Measurements from ENCODE around the gene LRRC41.

Gene LRRC41

GRCh38 chr1:46288485-46289133 is 14.8 kb downstream of the LRRC41 start:
- no peak for DNase-seq

GRCh38 chr1:46285730-46286477 is 17.5 kb downstream of the LRRC41 start:
- DNase-seq = no peak

GRCh38 chr1:46284597-46285564 is 18.5 kb downstream of the LRRC41 start:
- DNase-seq = no peak

GRCh38 chr1:46284058-46284457 is 19.4 kb downstream of the LRRC41 start:
- no peak for DNase-seq

- no peak for DNase-seq
Measured at GRCh38 chr1:46281021-46281420, 22.4 kb downstream of the LRRC41 start.

- no peak for DNase-seq
Measured at GRCh38 chr1:46280092-46280491, 23.3 kb downstream of the LRRC41 start.

GRCh38 chr1:46278807-46279206 is 24.6 kb downstream of the LRRC41 start:
- DNase-seq = no peak

GRCh38 chr1:46277658-46278373 is 25.6 kb downstream of the LRRC41 start:
- no peak for DNase-seq

GRCh38 chr1:46275030-46275337 is 28.4 kb downstream of the LRRC41 start:
- no peak for DNase-seq

- DNase-seq = no peak
Measured at GRCh38 chr1:46274225-46275029, 29.0 kb downstream of the LRRC41 start.

GRCh38 chr1:46268578-46268977 is 34.8 kb downstream of the LRRC41 start:
- no peak for DNase-seq

GRCh38 chr1:46263146-46263545 is 40.3 kb downstream of the LRRC41 start:
- no peak for DNase-seq

GRCh38 chr1:46262508-46262907 is 40.9 kb downstream of the LRRC41 start:
- no peak for DNase-seq

- DNase-seq = no peak
Measured at GRCh38 chr1:46256523-46256922, 46.9 kb downstream of the LRRC41 start.

GRCh38 chr1:46254668-46255067 is 48.7 kb downstream of the LRRC41 start:
- no peak for DNase-seq

GRCh38 chr1:46248122-46248920 is 55.1 kb downstream of the LRRC41 start:
- DNase-seq = peak in 3 of 56 donors; percentile 2 to 7 (median 5)

- peak in 55 of 56 donors; percentile 37 to 99 (median 95) for DNase-seq
Measured at GRCh38 chr1:46247436-46248121, 55.8 kb downstream of the LRRC41 start, which contains the start of gene RAD54L. Gene RAD54L, plus strand, starts transcription at chr1:46247763. Its CDS starts 643 bp downstream, at chr1:46248406.

GRCh38 chr1:46246548-46247435 is 56.6 kb downstream of the LRRC41 start:
- peak in 17 of 56 donors; percentile 34 to 73 (median 50) for DNase-seq
